Measurements from ENCODE around the gene TTC34.

DNA sequence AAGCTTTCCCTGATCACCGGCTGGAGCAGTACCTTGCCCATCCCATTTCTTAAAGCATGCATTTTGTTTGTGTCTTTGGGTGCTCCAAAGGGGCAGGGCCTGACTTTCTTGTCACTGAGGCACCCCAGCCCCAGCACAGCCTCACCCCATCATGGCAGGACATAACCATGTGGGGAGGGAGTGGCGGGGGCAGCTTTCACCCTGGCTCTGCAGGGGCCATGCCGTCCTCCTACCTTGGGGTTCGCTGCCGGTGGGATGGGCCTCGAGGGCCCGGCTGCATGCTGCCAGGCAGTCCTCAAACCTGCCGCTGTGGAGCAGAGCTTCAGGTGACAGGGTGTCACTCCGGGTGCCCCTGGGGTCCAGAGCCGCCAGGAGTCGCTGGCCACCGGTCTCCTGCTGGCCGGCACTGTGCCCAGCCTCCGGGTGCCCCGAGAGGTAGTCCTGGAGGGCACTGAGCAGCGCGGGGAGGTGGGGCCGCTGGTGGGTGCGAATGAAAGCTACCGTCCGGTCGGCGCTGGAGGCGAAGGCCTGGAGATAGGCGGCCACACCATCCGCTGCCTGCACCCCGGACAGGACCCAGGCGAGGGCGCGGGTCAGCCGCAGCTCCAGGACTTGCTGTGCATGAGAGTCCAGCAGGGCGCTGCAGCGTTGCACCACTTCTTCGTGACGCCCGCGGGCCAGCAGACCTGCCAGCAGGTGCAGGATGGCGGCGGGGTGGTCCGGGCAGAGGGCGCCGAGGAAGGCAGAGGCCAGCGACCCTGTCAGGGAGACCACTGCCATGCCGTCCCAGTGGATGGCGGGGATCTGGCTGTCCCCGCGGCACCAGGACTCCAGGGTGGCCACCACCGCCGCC lies 1.5 kb downstream of the TTC34 start:
- no peak for TF ChIP-seq CTCF (conservative IDR thresholded peaks at IDR 0.05; ENCODE audit: low read depth, low read length)
- no peak for TF ChIP-seq RAD21 (IDR thresholded peaks at IDR 0.05; ENCODE audit: low read length)
